ENCODE data around the gene ACBD6. TPM values are rescaled to one million over a fixed set of nuclear protein-coding genes. Genes with fewer than 3 reads are reported as not detected.

The ACBD6 gene
- total and polyA plus RNA-seq, 2 experiments from 2014 or later = 75.7 to 88.8 TPM

DNA sequence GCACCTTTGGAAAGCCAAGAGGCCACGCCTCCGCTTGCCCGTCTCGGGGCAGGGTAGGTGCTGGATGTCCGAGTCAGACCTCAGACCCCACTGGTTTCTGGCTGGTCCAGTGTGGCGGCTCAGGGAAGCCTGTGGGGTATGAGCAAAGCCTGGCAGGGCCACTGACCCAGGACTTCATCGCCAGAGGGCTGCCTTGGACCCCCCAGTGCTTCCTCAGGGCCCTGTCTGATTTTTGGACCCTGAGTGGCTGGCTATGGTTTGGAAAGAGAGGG is 251.9 kb downstream of the ACBD6 start (continued):
- TF ChIP-seq EZH2phosphoT487 (IDR thresholded peaks at IDR 0.05; ENCODE audit: unreplicated experiment) = no peak

DNA sequence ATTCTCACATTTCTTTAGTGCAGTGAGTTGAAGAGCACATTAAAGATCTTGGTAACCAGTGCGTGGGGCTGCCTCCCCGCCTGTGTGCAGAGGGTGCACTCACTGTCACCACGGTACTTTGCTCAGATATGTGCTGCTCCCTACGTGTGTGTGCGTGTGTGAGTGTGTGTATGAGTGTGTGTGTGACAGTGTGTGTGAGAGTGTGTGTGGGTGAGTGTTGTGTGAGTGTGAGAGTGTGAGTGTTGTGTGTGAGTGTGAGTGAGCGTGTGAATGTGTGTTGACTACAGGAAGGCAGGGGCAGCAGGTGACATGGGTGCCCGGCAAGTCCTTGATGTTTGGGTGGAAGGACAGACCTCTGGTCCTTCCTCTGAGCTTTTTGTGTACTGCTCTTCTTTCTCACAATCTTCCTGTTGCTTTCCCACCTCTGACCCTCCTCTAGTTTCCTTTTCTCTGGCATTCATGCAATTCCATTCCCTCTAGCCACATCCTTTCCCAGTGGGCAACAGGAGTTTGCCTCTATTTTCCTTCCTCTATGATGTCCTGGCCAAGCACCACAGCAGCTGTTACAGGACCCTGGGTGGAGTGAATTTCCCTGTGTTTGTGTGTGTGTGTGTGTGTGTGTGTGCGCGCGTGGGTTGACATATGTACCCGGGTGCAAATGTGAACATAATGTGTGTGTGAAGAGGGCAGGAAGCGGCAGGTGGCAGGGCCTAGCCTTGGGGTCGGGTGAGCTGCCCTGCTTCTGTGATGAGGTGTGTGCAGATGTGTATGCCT is 252.5 kb downstream of the ACBD6 start:
- H3K79me2 ChIP-seq (replicated peaks; ENCODE audit: insufficient read depth) = no peaks in the 10 kb centered on the region

More for the DNA sequence above, 252.5 kb downstream of the ACBD6 start:
- ATAC-seq = no peak
- Histone ChIP-seq H3K27me3 (ENCODE audit: insufficient read depth) (no peaks in the 10 kb centered on the region), H2AFZ (no peak overlapping the region), H3K36me3 (ENCODE audit: insufficient read depth) (no peaks in the 10 kb centered on the region), H3K4me3 (no peak overlapping the region), H3K9me2 (ENCODE audit: insufficient read depth) (no peaks in the 10 kb centered on the region), H3K4me1 (ENCODE audit: insufficient read depth) (peaks cover 21% of the 10 kb centered on the region), H3F3A (replicated peaks; ENCODE audit: low read depth) (no peaks in the 10 kb centered on the region), H4K20me1 (replicated peaks; ENCODE audit: insufficient read depth) (0 out of 2 replicates have a peak, but pooled peaks cover 3% of the 10 kb centered on the region), H3K27ac (ENCODE audit: low read depth) (no peak overlapping the region), H3K4me2 (peak overlapping the region; percentile 39)
- Mint-ChIP-seq H3K36me3 (ENCODE audit: low read depth) (no peaks in the 10 kb centered on the region; the same call in 2 of the 3 replicates), H3K27ac (peak overlapping the region; percentile 56; the same call in 1 of the 2 replicates), H3K4me1 (peaks cover 49% of the 10 kb centered on the region), H3K27me3 (ENCODE audit: insufficient read depth, low read depth, poor library complexity) (peaks cover 21% of the 10 kb centered on the region), H3K9me3 (no peaks in the 10 kb centered on the region), H3K4me3 (no peak overlapping the region)
- no peak for TF ChIP-seq REST (IDR thresholded peaks at IDR 0.05; ENCODE audit: unreplicated experiment)
- no peak for TF ChIP-seq EZH2phosphoT487 (IDR thresholded peaks at IDR 0.05; ENCODE audit: unreplicated experiment)
- no peak for TF ChIP-seq ZNF462 (CRISPR knock-in tag; IDR thresholded peaks at IDR 0.05)
- TF ChIP-seq EZH2 (IDR thresholded peaks at IDR 0.05; ENCODE audit: low read depth, unreplicated experiment) = no peak
- TF ChIP-seq STAT1 (IDR thresholded peaks at IDR 0.05; ENCODE audit: unreplicated experiment) = no peak
- TF ChIP-seq JUNB (IDR thresholded peaks at IDR 0.05; ENCODE audit: unreplicated experiment) = no peak
- no peak for TF ChIP-seq POLR2AphosphoS5 (IDR thresholded peaks at IDR 0.05; ENCODE audit: low read depth)
- no peak for TF ChIP-seq ZNF331 (CRISPR knock-in tag; IDR thresholded peaks at IDR 0.05; ENCODE audit: low read depth)
- TF ChIP-seq, protein P1, sequence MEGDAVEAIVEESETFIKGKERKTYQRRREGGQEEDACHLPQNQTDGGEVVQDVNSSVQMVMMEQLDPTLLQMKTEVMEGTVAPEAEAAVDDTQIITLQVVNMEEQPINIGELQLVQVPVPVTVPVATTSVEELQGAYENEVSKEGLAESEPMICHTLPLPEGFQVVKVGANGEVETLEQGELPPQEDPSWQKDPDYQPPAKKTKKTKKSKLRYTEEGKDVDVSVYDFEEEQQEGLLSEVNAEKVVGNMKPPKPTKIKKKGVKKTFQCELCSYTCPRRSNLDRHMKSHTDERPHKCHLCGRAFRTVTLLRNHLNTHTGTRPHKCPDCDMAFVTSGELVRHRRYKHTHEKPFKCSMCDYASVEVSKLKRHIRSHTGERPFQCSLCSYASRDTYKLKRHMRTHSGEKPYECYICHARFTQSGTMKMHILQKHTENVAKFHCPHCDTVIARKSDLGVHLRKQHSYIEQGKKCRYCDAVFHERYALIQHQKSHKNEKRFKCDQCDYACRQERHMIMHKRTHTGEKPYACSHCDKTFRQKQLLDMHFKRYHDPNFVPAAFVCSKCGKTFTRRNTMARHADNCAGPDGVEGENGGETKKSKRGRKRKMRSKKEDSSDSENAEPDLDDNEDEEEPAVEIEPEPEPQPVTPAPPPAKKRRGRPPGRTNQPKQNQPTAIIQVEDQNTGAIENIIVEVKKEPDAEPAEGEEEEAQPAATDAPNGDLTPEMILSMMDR (conservative IDR thresholded peaks at IDR 0.05; ENCODE audit: low read depth in 2 of 2) = no peak
- TF ChIP-seq ZNF114 (CRISPR knock-in tag; IDR thresholded peaks at IDR 0.05) = no peak
- TF ChIP-seq CREB1 (CRISPR knock-in tag; IDR thresholded peaks at IDR 0.05; ENCODE audit: low read depth) = no peak
- no peak for TF ChIP-seq NANOG (IDR thresholded peaks at IDR 0.05; ENCODE audit: borderline replicate concordance)
- TF ChIP-seq ETS1 (IDR thresholded peaks at IDR 0.05) = no peak
- DNase-seq (ENCODE audit: low spot score) = no peak
